Stimulated activated CD8-positive, alpha-beta memory T cell treated with anti-CD3 and anti-CD28 coated beads, Interleukin-4, amount 100 ng/mL, for 24 hours (primary cell): ENCODE measurements around the gene HOXA6.

Experiments used
- DNase-seq: peaks from one replicate; pipeline ENCODE4 v3.0.0-alpha.2; 2020; ENCODE audit warnings: low read depth

The HOXA6 gene

DNA sequence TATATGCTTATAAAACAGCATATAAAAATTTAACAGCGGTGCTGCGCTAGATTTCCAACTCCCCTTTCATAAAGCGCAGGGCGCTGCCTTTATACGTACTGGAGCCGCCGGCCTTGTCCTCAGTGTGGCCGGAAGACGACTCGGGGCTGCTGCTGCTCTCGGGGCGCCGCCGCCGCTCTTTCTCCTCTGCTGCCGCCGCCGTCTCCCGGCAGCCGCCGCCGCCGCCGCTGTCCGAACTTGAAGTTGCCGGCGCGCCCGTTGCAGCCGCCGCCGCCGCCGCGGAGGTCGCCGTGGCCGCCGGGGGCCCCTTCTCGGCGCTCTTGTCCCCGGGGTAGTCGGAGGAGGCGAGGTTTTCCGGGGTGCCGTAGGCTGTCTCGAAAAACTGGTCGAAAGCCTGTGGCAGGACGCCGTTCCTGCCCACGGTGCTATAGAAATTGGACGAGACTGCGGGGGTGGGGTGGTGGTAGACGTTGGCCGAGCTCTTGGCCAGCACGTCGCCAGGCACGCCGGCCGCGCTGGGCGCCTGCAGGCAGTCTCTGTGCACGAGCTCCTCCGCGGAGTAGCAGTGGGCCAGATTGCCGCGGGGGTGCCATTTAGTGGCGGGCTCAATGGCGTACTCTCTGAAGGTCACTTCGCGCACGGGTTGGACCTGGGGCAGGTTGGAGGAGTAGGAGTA, 36.9 kb upstream of the HOXA6 start:
- DNase-seq = no peak

DNA sequence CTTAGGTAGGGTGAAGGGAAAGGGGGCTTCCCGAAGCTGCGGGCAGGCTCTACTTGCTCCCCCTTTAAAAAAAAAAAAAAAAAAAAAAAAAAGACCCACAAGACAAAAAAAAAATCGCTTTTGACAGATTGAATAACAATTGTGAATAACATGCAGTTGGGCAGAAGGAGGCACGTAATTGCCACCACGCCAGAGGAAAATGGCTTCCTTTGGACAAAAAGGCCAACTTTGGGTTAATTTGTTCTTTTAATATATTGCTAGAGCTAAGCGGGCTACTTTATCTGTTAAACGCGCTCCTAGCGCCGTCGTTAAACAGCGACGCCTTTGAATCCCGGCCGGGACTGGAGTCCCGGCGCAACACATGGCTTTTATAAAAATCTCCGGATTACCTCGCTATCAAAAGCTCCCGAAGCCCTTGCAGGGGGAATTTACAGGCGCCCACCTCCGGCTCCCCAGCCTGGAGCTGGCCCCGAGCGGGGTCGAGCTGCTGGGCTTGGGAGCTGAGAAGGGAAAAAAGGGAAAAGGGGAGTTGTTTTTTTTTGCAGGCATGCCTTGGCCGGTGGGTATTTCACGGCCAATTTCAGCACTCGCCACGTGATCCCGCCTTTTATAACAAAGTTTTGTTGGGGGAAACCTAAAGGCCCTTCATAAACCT, 36.2 kb upstream of the HOXA6 start:
- DNase-seq = no peak

DNA sequence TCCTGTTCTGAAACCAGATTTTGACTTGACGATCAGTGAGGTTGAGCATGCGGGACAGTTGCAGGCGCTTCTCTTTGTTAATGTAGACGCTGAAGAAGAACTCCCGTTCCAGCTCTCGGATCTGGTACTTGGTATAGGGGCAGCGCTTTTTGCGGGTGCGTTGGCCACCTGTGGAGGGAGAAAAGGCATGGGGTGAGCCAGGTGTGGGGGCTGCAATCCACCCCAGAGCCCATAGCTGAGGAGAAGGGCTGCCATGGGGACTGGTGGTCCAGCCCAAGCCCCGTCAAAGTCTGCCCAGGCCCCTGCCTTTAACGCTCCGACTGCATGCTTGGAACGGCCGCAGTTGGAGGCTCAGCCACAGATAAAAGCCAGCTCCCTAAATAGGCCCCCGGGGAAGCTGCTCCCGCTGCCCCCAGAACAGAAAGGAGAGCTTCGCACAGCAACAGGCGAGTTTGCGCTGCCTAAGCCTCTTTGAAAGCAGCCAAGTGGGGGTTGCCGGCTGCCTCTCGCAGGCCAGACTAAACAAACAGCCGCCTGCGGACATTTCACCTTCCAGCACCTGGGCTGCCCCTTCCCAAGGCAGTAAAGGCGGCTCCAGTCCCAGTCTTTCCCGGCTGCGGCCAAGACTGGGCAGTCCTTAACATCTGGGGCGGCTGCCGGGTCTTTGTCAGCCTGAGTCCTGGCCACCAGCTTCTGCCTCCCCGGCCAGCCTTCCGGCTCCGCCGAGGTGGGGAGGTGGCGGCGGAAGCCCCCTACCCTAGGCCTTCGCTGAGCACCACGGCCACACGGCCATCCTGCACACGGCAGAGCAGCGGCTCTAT, 35.5 kb upstream of the HOXA6 start:
- no peak for DNase-seq

DNA sequence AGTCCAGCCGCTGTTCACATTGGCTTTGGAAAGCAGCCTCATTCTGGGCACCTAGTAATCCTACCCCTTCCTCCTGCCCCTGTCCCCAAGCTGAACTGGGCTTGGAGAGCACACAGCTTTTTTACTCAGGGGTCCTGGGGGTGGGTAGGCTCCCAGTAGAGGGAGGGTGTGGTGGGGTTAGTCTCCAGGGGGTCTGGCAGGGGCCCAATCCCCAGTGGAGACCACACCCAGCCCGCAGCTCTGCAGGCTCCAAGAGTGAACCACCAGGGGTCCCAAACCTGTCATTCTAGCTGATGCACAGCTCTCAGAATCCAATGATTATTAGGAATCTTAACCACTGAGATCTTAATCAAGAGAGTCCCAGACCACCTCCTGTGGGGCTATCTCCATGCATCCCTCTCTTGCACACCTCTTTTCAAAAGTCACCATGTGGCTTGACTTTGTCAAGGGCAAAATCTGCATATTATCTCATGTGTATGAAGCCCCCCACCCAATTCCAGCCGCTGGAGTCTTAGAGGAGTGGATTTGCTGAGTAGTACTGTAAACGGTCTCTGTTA, 34.8 kb upstream of the HOXA6 start:
- DNase-seq = no peak

DNA sequence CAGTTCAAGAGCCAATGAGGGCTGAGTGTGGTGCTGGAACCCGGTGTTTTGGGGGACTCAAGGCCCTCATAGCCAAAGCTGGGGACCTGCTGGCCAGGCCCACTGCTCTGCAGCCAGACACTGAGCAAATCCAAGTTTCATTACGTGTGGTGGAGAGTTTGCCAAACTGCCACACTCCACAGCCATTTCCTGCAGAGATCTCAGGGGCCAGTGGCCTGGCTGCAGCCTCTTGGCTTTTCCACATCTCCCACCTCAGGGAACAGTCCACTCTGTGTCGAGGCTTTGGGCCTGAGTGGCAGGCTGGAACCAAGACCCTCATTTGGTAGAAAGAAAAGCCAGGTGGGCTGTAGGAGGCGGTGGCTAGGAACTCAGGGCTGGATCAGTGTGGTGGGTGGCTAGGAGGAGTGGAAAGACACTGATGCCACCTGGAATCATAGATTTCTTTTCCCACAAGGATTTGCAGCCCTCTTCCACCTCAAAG, 34.3 kb upstream of the HOXA6 start:
- DNase-seq = no peak

DNA sequence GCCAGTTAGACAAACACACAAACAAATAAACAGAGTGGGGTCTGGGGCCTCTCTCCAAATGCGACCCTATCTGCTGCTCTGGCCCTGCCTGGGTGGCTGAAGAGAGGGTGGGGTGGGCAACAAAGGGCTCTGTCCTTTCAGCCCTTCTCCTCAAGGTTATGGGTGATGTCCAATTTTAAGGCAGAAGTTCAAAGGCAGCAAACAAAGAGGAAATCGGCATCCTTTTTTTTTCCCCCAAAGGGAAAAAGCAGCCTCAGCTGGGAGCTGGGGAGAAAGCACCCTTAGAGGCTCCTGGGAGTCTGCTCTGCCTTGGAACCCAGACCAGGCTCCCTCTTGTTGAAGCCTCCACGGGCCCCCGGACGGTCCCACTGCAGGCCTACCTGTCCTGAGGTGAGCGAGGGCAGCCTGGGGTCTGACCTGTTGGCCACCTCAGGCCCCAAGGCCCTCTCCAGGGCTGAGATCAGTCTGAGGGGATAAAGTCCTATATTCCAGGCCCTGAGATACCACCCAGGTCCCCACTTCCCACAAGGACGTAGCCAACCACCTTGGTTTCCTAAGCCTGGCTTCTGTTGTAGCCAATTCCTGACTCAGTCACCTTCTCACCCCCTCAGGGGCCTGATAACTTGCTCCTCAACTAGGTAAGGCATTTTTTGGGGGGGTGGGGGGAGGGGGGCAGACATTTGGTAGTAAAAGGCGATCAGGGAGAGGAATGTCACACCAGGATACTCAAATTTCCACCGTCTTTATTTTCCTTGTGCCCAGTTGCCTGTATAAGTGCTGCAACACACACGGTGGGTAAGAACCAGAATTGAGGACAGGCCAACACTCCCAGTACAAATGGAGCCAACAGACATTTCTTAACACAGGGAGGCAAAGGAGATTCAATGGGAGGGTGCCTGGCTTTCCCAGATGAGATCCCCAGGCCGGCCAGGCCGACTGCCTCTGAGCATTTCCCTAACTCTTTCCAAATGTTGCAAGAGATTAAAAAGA, 33.2 kb upstream of the HOXA6 start:
- no peak for DNase-seq

DNA sequence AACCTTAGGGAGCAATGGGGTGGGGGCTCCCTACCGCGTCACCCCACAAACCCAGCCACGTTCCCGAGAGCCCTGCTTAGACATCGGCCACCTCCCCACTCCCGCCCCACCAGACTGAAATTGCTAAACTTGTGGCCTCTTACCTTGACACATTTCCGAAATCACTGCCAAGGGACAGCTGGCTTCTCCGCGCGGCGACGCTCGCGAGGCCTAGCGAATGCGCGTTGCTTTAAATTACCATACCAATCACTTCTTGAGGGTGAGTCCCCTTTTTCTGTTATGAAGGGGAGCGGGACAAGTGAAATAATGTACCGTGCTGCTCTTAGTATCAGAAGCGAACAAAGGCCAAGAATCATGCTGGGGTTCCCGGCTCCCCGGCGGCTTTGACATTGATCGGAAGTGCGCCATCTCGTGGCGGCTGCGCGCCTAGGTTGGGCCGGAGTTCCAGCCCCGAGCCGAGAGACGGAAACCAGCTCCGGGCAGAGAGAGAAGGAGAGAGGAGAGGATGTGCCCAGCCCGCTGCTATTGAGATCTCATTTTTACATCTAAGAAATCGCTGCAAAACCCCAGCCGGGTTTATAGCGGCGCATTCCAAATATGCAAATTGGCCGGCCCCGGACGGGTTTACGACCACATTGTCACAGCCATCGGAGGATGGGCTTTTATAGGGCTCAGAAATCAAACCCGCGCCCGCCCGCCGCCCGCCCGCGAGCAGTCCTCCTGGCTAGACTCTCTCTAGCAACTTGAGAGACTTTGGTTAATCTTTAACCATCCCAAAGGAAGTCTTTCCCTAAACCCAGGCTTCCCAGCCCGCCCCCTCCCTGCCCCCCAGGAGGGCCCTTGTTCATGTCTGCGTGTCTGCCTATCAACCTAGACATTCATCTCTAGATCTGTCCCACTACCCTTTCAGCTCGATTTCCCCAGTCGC, 32.2 kb upstream of the HOXA6 start:
- DNase-seq = peak; percentile 38

DNA sequence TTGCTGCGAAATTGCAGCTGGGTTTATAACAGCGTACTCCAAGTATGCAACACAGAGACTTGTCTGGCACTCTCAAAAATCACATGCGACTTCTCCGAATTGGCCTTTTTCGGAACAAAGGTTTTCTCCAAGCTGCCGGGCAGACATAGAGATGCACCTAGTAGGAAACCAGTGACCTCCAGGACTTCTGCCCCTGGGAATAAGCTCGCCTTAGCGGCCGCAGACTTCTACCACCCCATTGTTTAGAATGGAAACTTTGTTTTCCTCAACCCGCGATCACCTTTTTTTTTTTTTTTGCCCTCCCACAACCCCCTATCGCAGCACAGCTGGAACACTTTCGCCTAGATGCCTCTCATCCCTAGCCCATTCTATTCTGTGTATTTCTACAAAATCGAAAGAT, 31.5 kb upstream of the HOXA6 start:
- no peak for DNase-seq

DNA sequence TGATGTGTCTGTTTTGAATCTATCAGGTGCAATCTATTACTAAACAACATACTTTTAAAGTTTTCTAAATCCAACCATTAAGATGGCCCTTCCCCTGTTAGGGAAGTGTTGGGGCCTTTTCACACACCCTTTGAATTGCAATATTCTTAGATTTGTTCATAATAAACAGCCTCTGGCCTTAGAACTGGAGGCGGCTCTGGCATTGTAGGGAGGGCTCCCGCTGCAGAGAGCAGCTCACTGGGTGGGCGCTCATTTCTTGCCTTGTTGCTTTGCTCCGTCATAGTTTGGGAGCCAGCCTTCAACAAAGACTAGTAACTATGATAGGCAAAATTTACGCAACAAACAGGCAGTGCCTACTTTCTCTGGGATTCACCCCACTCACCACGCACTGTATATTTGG, 30.8 kb upstream of the HOXA6 start:
- no peak for DNase-seq

DNA sequence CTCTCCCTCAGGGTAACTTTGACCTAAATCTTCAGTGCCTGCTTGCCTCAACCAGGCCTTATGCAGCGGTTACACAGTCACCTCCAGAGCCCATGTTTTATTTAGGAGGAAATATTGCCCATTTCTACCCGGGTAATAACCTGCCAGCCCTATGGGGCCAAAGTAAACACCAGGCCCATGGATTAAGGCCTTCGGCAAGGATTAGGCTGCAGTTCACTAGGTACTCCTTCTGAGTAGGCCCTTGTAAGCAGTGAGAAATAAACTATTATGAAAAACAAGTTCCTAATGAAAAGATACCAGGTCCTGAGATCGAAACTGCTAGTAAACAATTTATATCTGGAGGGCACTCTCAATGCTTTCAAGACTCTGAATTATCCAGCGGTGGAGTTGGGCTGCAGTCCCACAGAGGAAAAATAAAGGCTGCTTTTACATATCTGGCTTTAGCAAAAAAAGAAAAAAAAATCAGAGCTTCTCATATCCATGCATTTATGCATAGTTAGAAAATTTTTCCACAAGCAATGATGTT, 30.3 kb upstream of the HOXA6 start:
- DNase-seq = no peak

DNA sequence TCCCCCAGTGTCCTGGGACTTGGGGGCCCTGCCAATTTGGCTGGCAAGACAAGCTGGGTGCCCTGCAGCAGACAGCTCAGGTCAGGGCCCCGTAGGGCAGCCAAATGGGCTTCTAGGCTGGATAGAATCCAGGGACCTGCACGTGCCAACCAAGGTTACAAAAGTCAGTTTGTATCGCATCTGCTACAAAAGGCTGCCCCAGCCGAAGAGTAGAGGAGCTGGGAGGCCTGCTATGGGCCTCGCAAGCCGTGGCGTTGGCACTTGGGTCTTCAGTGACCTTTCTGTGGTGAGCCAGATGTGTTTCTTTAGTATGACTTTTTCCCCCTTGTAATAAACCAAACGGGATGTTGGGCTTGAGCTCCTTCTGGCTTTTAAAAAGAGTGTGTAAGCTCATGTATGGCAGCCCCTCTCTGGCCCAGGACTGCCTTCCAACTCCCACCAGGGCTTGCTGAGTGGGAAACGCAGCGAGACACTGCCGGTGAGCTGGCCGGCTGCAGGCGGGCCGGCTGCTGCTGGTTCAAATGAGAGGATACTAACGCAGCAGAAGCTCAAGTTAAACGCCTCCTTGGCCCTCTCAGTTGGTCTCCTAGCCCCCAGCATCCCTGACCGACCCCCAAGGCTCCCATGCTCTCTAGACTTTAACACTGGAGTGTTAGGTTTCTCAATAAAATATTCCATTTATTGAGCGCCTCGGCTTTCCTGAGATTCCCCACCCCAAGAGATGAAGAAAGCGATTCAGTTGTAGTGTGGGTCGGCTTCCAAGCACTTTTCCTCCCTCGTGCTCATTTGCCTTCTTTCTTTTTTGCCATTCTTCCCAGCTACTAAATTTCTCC, 29.6 kb upstream of the HOXA6 start:
- no peak for DNase-seq

DNA sequence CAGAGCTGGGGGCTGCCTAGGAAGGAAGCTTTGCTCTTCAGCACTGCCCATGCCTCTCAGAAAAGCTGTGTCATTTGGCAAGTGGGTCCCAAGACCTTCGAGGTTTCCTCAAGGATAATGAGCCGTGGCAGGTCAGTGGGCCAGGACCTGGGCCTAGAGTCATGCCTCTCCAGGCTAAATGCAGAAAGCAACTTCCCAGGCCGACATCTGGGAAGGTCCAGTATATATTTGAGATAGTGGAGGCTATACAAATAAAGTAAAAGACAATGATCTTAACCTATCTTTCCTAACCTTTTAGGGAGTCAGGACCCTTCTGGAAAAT, 28.9 kb upstream of the HOXA6 start:
- no peak for DNase-seq

DNA sequence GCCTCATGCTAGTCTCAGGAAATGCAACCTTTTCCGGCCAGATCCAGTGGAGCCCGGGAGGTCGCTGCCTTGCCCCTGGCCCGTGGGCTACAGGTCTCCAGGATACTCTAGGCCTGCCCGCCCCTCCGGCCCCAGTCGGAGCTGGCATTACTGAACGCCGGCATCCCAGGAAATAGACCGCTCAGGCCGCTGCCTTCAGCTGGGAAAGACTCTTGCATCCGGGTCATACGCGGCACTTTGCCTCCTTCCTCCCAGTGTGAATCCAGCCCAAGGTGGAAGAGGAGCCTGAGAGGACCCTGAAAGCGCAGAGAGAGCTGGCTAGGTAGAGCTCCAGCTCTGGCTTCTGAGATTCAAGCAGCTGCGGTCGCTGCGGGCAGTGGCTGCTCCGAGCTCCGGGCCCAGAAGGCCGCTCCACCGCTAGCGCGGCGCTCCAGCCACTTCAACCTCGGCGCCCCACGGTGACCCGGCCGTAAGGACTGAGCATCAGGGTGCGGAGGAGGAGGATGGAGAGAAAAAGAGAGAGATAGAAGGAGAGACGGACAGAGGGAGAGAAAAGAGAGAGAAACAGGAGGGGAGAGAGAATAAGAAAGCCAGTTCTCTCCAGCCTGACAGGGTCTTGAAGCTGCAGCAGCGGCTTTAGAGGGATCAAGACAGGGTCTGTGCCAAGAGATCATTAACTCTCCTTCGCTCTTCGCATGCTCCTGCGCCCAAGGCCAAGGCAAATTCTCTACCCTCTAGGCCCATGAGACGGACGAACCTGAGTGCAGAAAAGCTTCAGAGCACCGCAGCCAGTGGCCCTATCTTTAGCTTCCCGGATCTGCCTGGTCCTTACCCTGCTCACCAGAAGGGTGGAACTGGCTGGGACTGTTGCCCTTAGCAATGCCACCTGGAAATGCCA, 28.3 kb upstream of the HOXA6 start:
- DNase-seq = no peak

DNA sequence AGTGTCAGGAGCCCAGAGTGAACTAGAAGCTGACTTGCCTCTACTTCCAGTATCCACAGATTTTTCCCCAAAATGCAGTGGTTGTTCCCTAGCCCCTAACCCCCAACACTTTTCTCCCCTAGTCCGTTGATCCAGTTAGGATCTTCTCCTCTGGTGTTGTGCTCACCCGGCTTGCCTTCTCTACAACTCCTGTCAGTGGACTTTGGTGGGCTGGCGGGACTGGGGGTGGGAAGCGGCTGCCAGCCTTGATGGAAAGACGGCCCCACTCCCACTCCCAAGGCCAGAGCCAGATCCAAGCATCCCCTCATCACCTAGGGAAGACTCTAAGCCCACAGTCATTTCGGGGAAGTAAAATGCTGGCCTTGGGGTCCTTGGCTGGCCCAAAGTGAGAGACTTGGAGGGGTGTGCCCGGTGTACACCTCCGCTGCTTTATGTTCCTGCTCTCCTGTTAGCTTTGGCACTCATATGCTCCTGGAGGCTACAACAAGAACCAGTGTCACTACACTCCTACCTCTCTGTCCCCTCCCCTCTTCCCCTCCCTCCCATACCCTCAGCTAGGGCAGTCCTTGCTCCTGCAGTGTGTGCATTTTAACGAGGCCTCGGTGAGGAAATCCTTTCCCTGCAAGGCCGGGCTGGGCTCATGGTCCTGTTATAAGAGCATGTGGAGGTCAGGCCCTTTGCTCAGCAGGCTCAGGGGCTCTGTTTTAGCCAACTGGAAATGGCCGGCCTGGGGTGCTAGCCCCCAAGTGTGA, 27.5 kb upstream of the HOXA6 start:
- DNase-seq = no peak

DNA sequence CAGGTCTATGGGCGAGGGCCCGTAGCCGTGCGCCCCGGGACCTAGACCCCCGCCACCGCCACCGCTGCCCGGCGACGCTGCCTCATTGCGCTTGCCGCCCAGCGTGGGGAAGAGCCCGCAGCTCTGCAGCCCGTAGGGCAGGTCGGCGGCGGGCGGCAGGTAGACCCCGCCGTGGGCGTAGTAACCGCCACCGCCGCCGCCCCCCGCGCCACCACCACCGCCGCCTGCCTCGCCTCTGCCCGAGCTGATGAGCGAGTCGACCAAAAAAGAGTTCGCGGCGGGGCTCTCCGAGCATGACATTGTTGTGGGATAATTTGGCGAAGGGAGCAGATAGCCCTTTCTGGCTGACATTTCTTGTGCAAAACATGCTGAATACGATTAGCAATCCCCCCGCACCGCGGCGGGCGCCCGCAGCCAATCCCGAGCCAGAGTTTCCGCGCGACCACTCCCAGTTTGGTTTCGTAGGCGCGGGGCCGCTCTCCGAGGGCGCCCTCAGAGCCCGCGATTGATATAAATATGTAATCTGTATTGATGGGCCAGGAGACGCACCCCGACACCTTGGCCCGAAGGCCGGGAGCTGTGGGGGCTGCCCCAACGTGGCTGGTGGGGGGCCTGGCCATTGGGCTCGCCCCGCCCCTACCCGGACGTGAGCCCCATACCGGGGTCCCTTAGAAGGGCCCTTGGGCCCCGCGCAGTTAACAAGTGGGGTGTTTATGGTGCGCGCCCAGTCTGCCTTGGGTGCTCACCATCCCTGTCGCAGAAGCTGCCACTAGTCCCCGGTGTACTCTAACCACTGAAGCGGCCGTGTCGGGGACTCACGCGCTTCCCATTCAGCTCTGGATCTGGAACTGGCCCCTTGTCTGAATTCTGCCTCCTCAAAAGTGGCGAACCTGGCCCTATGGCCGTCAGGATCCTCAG, 26.6 kb upstream of the HOXA6 start, which contains the start of gene HOXA10:
Gene HOXA10, minus strand, starts transcription at position 365 of the 918 bp plus-strand sequence. Its CDS starts 14 bp downstream, at position 351.
- DNase-seq = no peak

DNA sequence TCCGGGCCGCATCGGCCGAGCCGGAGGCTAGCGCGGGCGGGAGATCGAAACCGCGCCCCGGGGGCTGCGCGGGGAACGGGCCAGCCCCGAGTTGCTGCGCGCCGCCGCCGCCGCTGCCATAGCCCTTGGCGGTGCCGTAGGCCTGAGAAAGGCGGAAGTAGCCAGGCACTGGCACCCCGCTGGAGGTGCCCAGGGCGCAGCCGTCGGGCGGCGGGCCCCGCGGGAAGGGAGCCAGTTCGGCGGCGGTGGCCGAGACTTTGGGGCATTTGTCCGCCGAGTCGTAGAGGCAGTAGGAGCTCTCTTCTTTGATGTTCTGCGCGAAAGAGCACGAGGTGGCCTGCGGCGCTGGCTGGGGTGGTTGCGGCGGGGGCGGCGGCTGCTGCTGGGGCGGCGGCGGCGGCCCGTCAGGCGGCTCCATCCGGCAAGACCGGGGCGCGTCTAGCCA, 26.0 kb upstream of the HOXA6 start:
- DNase-seq = no peak
